HG02571 (cell line): ENCODE data around the gene SLC66A2.

Source experiments
- ATAC-seq: cut with Tn5 transposase; IDR thresholded peaks from one replicate; pipeline ENCODE4 v1.9.1; 2021; ENCODE audit warnings: mild to moderate bottlenecking, moderate library complexity; ENCODE audit not compliant: unreplicated experiment

The SLC66A2 gene

GRCh38 chr18:79852561-79853302 lies 98.7 kb downstream of the SLC66A2 start:
- no peak for ATAC-seq
